K562 (cell line): ENCODE measurements around the gene NAXE.

Experiments
- CHD1 ChIP-seq: fragments of 200-600 bp; sonication (generic); IDR thresholded peaks from one replicate; pipeline ENCODE4 v1.6.1; 2012; ENCODE audit warnings: mild to moderate bottlenecking, moderate library complexity, low read length, inconsistent platforms
- CTCF ChIP-seq, 3 experiments: IDR thresholded peaks in 2 of 3; conservative IDR thresholded peaks in 1 of 3; 2 replicates each; pipeline ENCODE4 v1.5.1; 2011 to 2012; ENCODE audit warnings: low read length in 3 of 3, mild to moderate bottlenecking in 3 of 3, control low read depth in 2 of 3, improper control_type of control experiment in 1 of 3, inconsistent platforms in 1 of 3, low read depth in 1 of 3, mixed read lengths in 1 of 3, moderate library complexity in 1 of 3; ENCODE audit not compliant: insufficient read depth in 2 of 3
- EZH2 ChIP-seq: IDR thresholded peaks from 2 replicates; pipeline ENCODE4 v1.6.1; 2012; ENCODE audit warnings: low read depth, mild to moderate bottlenecking, inconsistent platforms, low read length, borderline replicate concordance
- FOS ChIP-seq: IDR thresholded peaks from 3 replicates; pipeline ENCODE4 v1.6.1; 2011; ENCODE audit not compliant: insufficient read length; ENCODE audit errors: extremely low read depth
- HDAC3 ChIP-seq: fragments of 450-650 bp; IDR thresholded peaks from 2 replicates; pipeline ENCODE4 v1.6.1; 2018; ENCODE audit warnings: borderline replicate concordance, mild to moderate bottlenecking, moderate library complexity; ENCODE audit not compliant: partially characterized antibody
- HOXB6 ChIP-seq: fragments of 250-450 bp; sonication (Bioruptor Pico); IDR thresholded peaks from 2 replicates; pipeline ENCODE4 v1.5.1; 2022; ENCODE audit warnings: mild to moderate bottlenecking, borderline replicate concordance
- MXI1 ChIP-seq: IDR thresholded peaks from 2 replicates; pipeline ENCODE4 v1.6.1; 2011; ENCODE audit warnings: low read depth, mild to moderate bottlenecking, improper control_type of control experiment, low read length
- POLR2AphosphoS5 ChIP-seq: IDR thresholded peaks from 2 replicates; pipeline ENCODE4 v1.6.1; 2011; ENCODE audit warnings: mild to moderate bottlenecking, low read depth, low read length, moderate library complexity; ENCODE audit not compliant: control insufficient read depth, insufficient read depth
- RAD21 ChIP-seq, 2 experiments: fragments of 250-450 bp in 1 of 2; fragments of 450-650 bp in 1 of 2; sonication (Bioruptor Pico) in 1 of 2; formaldehyde crosslinking in 1 of 2; IDR thresholded peaks in 1 of 2; conservative IDR thresholded peaks in 1 of 2; 2 replicates each; pipeline versions ENCODE4 v1.4.0 to v1.8.0; 2020 to 2022; ENCODE audit warnings: mild to moderate bottlenecking in 2 of 2, moderate library complexity in 1 of 2
- ZFP36 ChIP-seq: fragments of 150-350 bp; IDR thresholded peaks from 2 replicates; pipeline ENCODE4 v1.6.1; 2018; ENCODE audit warnings: low read length, low read depth; ENCODE audit not compliant: partially characterized antibody
- ZNF561 ChIP-seq: fragments of 450-650 bp; formaldehyde crosslinking; conservative IDR thresholded peaks from 2 replicates; pipeline ENCODE4 v1.4.0; 2020; ENCODE audit warnings: mild to moderate bottlenecking, moderate library complexity
- ZNF785 ChIP-seq: fragments of 250-450 bp; sonication (Bioruptor Pico); IDR thresholded peaks from 2 replicates; pipeline ENCODE4 v1.4.0; 2020; ENCODE audit warnings: mild to moderate bottlenecking

GRCh38 chr1:156601122-156601830 lies 9.7 kb downstream of the NAXE start, which contains the start of gene GPATCH4:
- TF ChIP-seq FOS (no peak), CTCF (IDR thresholded peaks at IDR 0.05 in 2 of 3, conservative IDR thresholded peaks at IDR 0.05 in 1 of 3; ENCODE audit: insufficient read depth in 2 of 3, low read depth in 1 of 3, low read length in 3 of 3) (no peak), ZNF561 (CRISPR knock-in tag) (no peak), ZFP36 (no peak), POLR2AphosphoS5 (peak; percentile 82), RAD21 (CRISPR knock-in tag; conservative IDR thresholded peaks at IDR 0.05 in 1 of 2, IDR thresholded peaks at IDR 0.05 in 1 of 2) (0 out of 4 replicates have a peak, but pooled peaks of 1 of the 2 experiments have one; percentile 10), MXI1 (peak; percentile 98), HOXB6 (CRISPR knock-in tag) (no peak), EZH2 (no peak), HDAC3 (peak; percentile 52), ZNF785 (CRISPR knock-in tag) (no peak), CHD1 (no peak)
